ELF-1 (cell line): Measurements from ENCODE around the gene DNAJC11.
"Not testable (repeated sequence)": the region's sequence is repeated elsewhere in the genome, so short reads cannot be mapped to it uniquely, and the experiment has no call there.

Experiments
- DNase-seq: peaks from one replicate; pipeline ENCODE4 v3.0.0-alpha.2; 2016; ENCODE audit warnings: low read depth, low spot score

Gene DNAJC11

DNA sequence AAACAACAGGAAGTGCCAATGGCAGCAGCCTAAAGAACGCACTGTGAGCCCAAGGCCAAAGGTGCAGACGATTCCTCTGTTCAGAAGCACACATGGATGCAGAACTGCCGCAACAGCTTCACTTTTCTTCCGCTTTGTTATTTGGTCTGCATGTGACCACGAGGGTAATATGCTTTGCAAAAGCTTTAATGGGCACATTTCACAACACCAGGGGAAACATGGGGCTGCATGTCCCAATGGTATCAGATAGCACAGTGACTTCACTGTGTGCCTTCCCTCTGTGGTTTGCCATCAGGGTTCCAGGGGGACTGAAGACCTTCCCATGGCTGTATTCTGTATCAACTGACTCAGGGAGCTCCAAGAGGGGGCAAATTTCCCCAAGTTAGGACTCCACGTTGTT is 48.6 kb downstream of the DNAJC11 start:
- no peak for DNase-seq

DNA sequence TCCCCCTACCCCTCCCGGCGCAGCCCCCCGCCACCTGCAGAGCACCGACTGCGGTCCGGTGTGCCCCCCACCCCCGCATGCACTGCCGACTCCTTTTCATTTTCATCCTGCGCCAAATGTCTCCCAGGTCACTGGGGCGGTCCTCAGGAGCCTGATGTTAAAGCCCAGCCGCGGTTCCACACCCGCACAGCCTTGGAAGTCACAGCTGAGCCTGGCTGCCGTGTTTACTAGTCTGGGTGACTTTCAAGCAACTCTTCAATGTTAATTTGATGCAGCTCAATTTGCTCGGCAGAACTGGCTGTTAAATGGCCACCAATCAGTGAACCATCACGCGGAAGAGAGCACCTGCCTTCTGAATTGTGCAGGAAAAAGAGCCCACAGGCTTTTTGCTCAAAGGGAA is 49.7 kb downstream of the DNAJC11 start:
- DNase-seq: no peak

- DNase-seq: no peak
Observed at GRCh38 chr1:6648556-6648955, 53.1 kb downstream of the DNAJC11 start.

DNA sequence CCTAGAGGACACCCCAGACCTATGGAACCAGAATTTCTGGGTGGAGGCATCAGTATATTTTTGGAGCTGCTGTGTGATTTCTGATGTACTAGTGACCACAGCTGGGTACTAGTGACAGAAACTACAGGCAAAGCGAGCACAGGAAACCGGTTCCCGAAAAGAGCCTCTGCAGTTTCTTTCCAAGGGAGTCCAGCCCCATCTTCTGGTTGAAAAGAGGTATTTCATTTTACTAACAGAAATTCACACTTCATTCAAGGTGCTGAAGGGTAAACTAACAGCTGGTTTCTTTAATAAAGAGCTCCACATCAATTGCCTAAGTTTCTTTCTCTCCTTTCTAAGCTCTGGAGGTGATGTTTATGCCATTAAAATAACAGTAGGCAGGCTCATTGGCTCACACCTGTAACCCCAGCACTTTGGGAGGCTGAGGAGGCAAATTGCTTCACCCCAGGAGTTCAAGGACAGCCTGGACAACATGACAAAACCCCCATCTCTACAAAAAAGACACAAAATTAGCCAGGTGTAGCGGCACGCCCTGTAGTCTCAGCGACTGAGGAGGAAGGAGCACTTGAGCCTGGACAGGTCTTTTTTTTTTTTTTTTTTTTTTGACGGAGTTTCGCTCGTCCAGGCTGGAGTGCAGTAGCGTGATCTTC is 55.0 kb downstream of the DNAJC11 start:
- peak; percentile 38 for DNase-seq

DNA sequence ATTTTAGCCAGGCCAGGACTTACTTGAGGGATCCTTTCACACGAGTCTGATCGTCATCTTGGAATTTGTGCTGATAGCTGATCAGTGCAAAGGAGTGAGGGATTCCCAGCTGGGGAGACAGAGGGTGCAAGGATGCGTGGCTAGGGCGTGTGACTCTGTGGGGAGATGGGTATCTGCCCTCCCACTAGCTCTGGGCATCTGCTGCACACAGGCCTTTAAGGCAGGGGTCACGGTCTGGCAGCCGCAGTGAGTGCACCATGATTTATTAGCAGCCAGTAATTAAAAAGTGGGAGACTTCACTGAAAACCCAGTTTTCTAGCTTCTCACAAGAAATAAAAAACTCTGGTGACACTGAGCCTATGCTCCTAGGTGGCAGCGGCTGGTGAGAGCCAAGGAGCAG is 56.6 kb downstream of the DNAJC11 start:
- no peak for DNase-seq

GRCh38 chr1:6640867-6641266 is 60.7 kb downstream of the DNAJC11 start:
- DNase-seq: not testable (repeated sequence)

GRCh38 chr1:6638226-6638625 is 63.4 kb downstream of the DNAJC11 start:
- no peak for DNase-seq

DNA sequence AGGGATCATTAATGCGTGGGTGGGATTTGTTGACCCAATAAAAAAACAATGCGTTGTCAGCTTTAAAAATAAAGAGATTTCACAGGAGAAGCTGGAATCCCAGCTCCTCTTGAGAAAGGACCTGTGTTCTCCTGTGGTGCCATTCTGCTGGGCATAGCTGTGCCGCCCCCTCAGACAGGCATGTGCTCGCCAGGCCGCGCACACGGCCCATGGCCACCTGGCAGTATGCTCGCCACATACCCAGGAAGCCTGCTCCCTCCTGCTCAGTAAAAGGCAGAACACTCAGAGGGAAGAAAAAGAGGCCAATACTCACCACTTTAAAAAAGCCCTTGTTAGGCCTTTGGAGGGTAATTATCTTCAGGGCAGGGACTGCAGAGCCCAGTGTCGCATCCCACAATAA is 63.8 kb downstream of the DNAJC11 start:
- DNase-seq: no peak

DNA sequence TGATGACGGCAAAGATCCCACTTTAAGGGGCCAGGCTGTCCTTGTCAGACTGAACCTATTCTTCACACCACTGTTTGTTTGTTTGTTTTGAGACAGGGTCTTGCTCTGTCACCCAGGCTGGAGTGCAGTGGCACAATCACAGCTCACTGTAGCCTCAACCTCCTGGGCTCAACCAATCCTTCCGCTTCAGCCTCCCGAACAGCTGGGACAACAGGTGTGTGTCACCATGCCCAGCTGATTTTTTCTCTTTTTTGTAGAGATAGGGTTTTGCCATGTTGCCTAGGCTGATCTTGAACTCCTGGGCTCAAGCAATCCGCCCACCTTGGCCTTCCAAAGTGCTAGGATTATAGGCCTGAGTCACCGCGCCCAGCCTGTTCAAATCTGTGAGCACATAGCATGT is 64.8 kb downstream of the DNAJC11 start:
- not testable (repeated sequence) for DNase-seq

GRCh38 chr1:6635910-6636760 is 65.5 kb downstream of the DNAJC11 start:
- DNase-seq: no peak

- no peak for DNase-seq
Observed at GRCh38 chr1:6635161-6635909, 66.3 kb downstream of the DNAJC11 start.

DNA sequence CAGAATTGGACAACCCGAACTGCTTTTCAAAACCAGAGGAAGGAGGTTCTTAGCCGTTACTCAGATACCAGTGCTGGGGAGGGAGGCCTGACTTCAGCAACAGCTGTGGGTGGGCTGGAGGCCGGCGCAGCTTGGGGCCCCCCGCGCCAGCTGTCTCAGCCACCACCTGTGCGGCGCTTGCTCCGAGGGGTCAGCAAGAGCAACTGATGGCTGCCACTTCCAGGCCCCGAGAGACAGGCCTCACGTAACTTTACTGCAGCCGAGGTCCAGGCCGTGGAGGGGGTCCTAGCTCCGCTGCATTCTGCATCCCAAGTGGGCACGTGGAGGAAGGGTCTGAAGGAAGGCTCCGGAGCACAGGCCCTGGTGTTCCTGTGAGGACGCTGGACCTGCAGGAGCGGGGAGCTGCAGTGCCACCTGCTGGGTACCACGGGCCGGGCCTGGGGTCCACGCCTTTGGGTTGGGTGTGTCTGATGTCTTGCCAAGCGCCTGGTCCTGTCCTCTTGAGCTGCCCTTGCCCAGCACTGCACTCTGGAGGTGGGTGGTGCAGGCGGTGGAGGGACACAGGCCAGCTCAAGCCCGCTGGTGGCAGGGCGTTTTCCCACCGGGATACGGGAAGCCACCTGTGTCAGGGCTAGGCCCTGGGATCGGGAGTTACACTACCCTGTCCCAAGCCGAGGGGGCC is 67.1 kb downstream of the DNAJC11 start:
- peak; percentile 61 for DNase-seq

- no peak for DNase-seq
Observed at GRCh38 chr1:6632588-6633514, 68.8 kb downstream of the DNAJC11 start.

GRCh38 chr1:6631058-6631457 is 70.6 kb downstream of the DNAJC11 start:
- DNase-seq: no peak

GRCh38 chr1:6630027-6630426 is 71.6 kb downstream of the DNAJC11 start:
- no peak for DNase-seq

DNA sequence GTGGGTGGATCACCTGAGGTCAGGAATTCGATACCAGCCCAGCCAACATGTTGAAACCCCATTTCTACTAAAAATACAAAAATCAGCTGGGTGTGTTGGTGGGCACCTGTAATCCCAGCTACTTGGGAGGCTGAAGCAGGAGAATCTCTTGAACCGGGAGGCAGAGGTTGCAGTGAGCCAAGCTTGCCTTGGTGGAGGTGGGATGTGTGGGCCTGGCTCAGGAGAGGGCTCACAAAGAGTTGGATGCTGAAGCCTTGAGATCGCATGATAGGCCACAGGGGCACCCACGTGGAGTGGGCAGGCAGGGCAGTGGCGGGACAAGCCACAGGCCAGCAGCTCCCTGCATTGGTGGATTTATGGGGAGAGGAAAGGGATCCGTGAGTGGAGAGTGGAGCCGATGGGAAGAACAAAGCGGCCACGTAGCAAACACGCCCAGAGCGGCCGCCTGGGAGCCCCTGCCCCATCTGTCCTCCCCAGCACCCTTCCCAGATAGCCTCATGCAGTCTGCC is 72.6 kb downstream of the DNAJC11 start:
- no peak for DNase-seq

- DNase-seq: no peak
Observed at GRCh38 chr1:6627841-6628545, 73.6 kb downstream of the DNAJC11 start.

- DNase-seq: no peak
Observed at GRCh38 chr1:6627031-6627430, 74.6 kb downstream of the DNAJC11 start.

GRCh38 chr1:6625584-6626149 is 75.9 kb downstream of the DNAJC11 start:
- DNase-seq: no peak
